Aorta (tissue), 5 donors: ENCODE data around the gene PNMA5. TPM values are rescaled to one million over a fixed set of nuclear protein-coding genes. Genes with fewer than 3 reads are reported as not detected.
"Not testable (repeated sequence)": the region's sequence is repeated elsewhere in the genome, so short reads cannot be mapped to it uniquely, and the experiment has no call there.

Experiments
- ATAC-seq: fragments of 200-7000 bp; cut with Tn5 transposase; one replicate; pipeline ENCODE4 v1.9.1; 2022; ENCODE audit warnings: moderate library complexity; ENCODE audit not compliant: low FRiP score
- DNase-seq, 2 donors: peaks; one replicate each; pipeline ENCODE4 v3.0.0-alpha.2; 2020
- H3K27ac ChIP-seq, 2 donors: one replicate each; pipeline ENCODE4 v1.5.1; 2013; ENCODE audit warnings: low read length in 2 of 2, mild to moderate bottlenecking in 2 of 2, moderate library complexity in 2 of 2, control low read depth in 1 of 2, inconsistent platforms in 1 of 2, low read depth in 1 of 2
- H3K27me3 ChIP-seq, 2 donors: one replicate each; pipeline ENCODE4 v1.6.1; 2013; ENCODE audit warnings: control low read depth in 1 of 2, low read length in 1 of 2, mild to moderate bottlenecking in 1 of 2, moderate library complexity in 1 of 2; ENCODE audit not compliant: insufficient read depth in 2 of 2, control insufficient read depth in 1 of 2
- H3K36me3 ChIP-seq, 2 donors: one replicate each; pipeline ENCODE4 v1.6.1; 2013; ENCODE audit warnings: control low read depth in 1 of 2, low read length in 1 of 2, mild to moderate bottlenecking in 1 of 2; ENCODE audit not compliant: insufficient read depth in 2 of 2, control insufficient read depth in 1 of 2
- H3K4me1 ChIP-seq, 2 donors: one replicate each; pipeline ENCODE4 v1.6.1; 2013; ENCODE audit warnings: low read length in 2 of 2, control low read depth in 1 of 2, mild to moderate bottlenecking in 1 of 2, moderate library complexity in 1 of 2; ENCODE audit not compliant: insufficient read depth in 2 of 2, control insufficient read depth in 1 of 2
- H3K4me3 ChIP-seq, 2 donors: one replicate each; pipeline ENCODE4 v1.5.1; 2013; ENCODE audit warnings: low read length in 2 of 2, control low read depth in 1 of 2, mild to moderate bottlenecking in 1 of 2
- H3K9me3 ChIP-seq: one replicate; pipeline ENCODE4 v1.6.1; 2013; ENCODE audit warnings: mild to moderate bottlenecking, low read length; ENCODE audit not compliant: control insufficient read depth
- WGBS, 2 donors: extraction: QIAGEN DNeasy Blood & Tissue Kit; methylation state at CpG; one replicate each; pipeline ENCODE4 v1.1.7; 2013; 5-methylcytosine and 5-hydroxymethylcytosine counted together
- intact Hi-C, 2 donors: fragments of 100-400 bp; cut with DNase I; formaldehyde crosslinking; loops; one replicate each; pipeline versions ENCODE4 v1.14.2 to v1.15.0; 2022
- long read RNA-seq, 2 donors: library from polyadenylated mRNA; unstranded; transcript quantifications; one replicate each; pipeline ENCODE4 v2.0.0, GENCODE V29; 2020 to 2021
- polyA plus RNA-seq, 2 donors: library from polyadenylated mRNA; stranded (reverse); fragments of 200-250 nt; gene quantifications; one replicate each; pipeline ENCODE4 v1.2.3, GENCODE V29; 2013
- total RNA-seq, 2 donors: library from RNA; stranded (reverse); fragmentation: NEBNext Ultra II Directional; extraction: Animal tissue kit (Norgen Biotek cat#: 25700); gene quantifications; one replicate each; pipeline ENCODE4 v1.2.1, GENCODE V29; 2021
- donor health status: healthy with polysubstance abuse.
- donor health status: Bipolar disorder and iron deficiency.
- donor health status: DM: no; HTN: no; CAD: no.
- donor health status: DM: no; HTN: no; CAD: no.
- donor health status: DM: yes; HTN: yes; CAD: no.

PNMA5 gene
- total RNA-seq (not detected), polyA plus RNA-seq (not detected)
- long read RNA-seq, donor 1, result 0 reads
- long read RNA-seq, donor 2, result 0 reads

GRCh38 chrX:152993933-152994332 lies at the start of gene PNMA5:
Gene PNMA5, minus strand, starts transcription at chrX:152994116. Its CDS starts 2,518 bp downstream, at chrX:152991598.
- no peaks in the 10 kb centered on the region for H3K27me3 ChIP-seq
- intact Hi-C loops, result no loop called here
- H3K9me3 ChIP-seq, result no peaks in the 10 kb centered on the region
- 88 to 95% methylated on average over 31 of the region's 31 CpGs for WGBS, 2 donors
- no peak within 1 kb of the TSS for H3K27ac ChIP-seq
- no peak for DNase-seq
- ATAC-seq, result no peak
- H3K36me3 ChIP-seq, result no peaks in the 10 kb centered on the region
- H3K4me3 ChIP-seq, result no peak within 1 kb of the TSS
- no peaks in the 10 kb centered on the region for H3K4me1 ChIP-seq

GRCh38 chrX:153032397-153033118 lies 38.6 kb upstream of the PNMA5 start:
- 18 to 40% methylated on average over 63 to 64 of the region's 64 CpGs for WGBS, 2 donors
- Histone ChIP-seq H3K4me1 (no peaks in the 10 kb centered on the region), H3K4me3 (no peak overlapping the region), H3K27me3 (peaks cover 0 to 3% of the 10 kb centered on the region in 2 donors), H3K27ac (no peak overlapping the region), H3K9me3 (no peaks in the 10 kb centered on the region), H3K36me3 (no peaks in the 10 kb centered on the region)
- intact Hi-C loops, result loop anchor here in 1 of 2 donors (10.0 kb wide), 1 partner anchor 432 kb away; no protein-coding TSS in a partner anchor
- DNase-seq (peak; percentile 82 to 92), ATAC-seq (peak; percentile 78)

- Histone ChIP-seq H3K27me3 (no peaks in the 10 kb centered on the region), H3K27ac (no peak overlapping the region), H3K4me1 (no peaks in the 10 kb centered on the region), H3K4me3 (no peak overlapping the region), H3K9me3 (no peaks in the 10 kb centered on the region), H3K36me3 (no peaks in the 10 kb centered on the region)
- DNase-seq, result no peak
- intact Hi-C loops, result loop anchor here in 1 of 2 donors (10.0 kb wide), 1 partner anchor 434 kb away; no protein-coding TSS in a partner anchor
- WGBS, 2 donors, result 81 to 94% methylated on average over 12 of the region's 12 CpGs
- no peak for ATAC-seq
Observed at GRCh38 chrX:153030801-153031200, 36.9 kb upstream of the PNMA5 start.

- Histone ChIP-seq H3K9me3 (no peaks in the 10 kb centered on the region), H3K4me3 (no peak overlapping the region), H3K27ac (no peak overlapping the region), H3K27me3 (no peaks in the 10 kb centered on the region), H3K36me3 (no peaks in the 10 kb centered on the region), H3K4me1 (no peaks in the 10 kb centered on the region)
- ATAC-seq (no peak), DNase-seq (no peak)
- 81 to 93% methylated on average over 11 of the region's 11 CpGs for WGBS, 2 donors
- intact Hi-C loops, result loop anchor here in 1 of 2 donors (10.0 kb wide), 1 partner anchor 435 kb away; no protein-coding TSS in a partner anchor
Observed at GRCh38 chrX:153029875-153030274, 36.0 kb upstream of the PNMA5 start.

GRCh38 chrX:153029162-153029561 lies 35.2 kb upstream of the PNMA5 start:
- Histone ChIP-seq H3K36me3 (no peaks in the 10 kb centered on the region), H3K27me3 (no peaks in the 10 kb centered on the region), H3K9me3 (no peaks in the 10 kb centered on the region), H3K4me1 (no peaks in the 10 kb centered on the region), H3K4me3 (no peak overlapping the region), H3K27ac (no peak overlapping the region)
- intact Hi-C loops, result no loop called here
- WGBS, 2 donors, result 85 to 93% methylated on average over 2 of the region's 2 CpGs
- no peak for ATAC-seq
- no peak for DNase-seq

- H3K4me1 ChIP-seq, intact Hi-C loops, H3K27me3 ChIP-seq, H3K36me3 ChIP-seq, H3K9me3 ChIP-seq, H3K27ac ChIP-seq, DNase-seq, ATAC-seq, H3K4me3 ChIP-seq: not testable (repeated sequence)
- WGBS, 2 donors, result 82 to 85% methylated on average over 8 to 11 of the region's 11 CpGs
Observed at GRCh38 chrX:153028487-153028886, 34.6 kb upstream of the PNMA5 start.

GRCh38 chrX:153026501-153026900 lies 32.6 kb upstream of the PNMA5 start:
- ATAC-seq, result peak; percentile 74

GRCh38 chrX:153019166-153019565 lies 25.2 kb upstream of the PNMA5 start:
- Histone ChIP-seq H3K9me3 (no peaks in the 10 kb centered on the region), H3K27me3 (no peaks in the 10 kb centered on the region), H3K4me1 (no peaks in the 10 kb centered on the region), H3K4me3 (no peak overlapping the region), H3K27ac (no peak overlapping the region), H3K36me3 (no peaks in the 10 kb centered on the region)
- no peak for DNase-seq
- WGBS, 2 donors, result 60 to 70% methylated on average over 3 of the region's 3 CpGs
- ATAC-seq, result no peak
- intact Hi-C loops, result no loop called here

More at GRCh38 chrX:153026501-153026900, 32.6 kb upstream of the PNMA5 start:
- H3K9me3 ChIP-seq, intact Hi-C loops, H3K36me3 ChIP-seq, H3K27me3 ChIP-seq, H3K4me3 ChIP-seq, H3K27ac ChIP-seq, H3K4me1 ChIP-seq, DNase-seq: not testable (repeated sequence)
- WGBS, 2 donors, result 83 to 93% methylated on average over 2 of the region's 2 CpGs

- intact Hi-C loops, H3K9me3 ChIP-seq, ATAC-seq, DNase-seq, H3K4me1 ChIP-seq, H3K27ac ChIP-seq, H3K4me3 ChIP-seq, H3K27me3 ChIP-seq, H3K36me3 ChIP-seq: not testable (repeated sequence)
- 34 to 62% methylated on average over 2 of the region's 2 CpGs for WGBS, 2 donors
Observed at GRCh38 chrX:153017174-153017573, 23.3 kb upstream of the PNMA5 start.
